Measurements from ENCODE around the gene GPRC5D. TPM values are rescaled to one million over a fixed set of nuclear protein-coding genes. Genes with fewer than 3 reads are reported as not detected.

GPRC5D gene
- total RNA-seq, 1 donor from 2014 or later = not detected

- DNase-seq = no peak
- intact Hi-C loops (cut with DNase I) = loop anchor here (5.0 kb wide), 2 partner anchors 63 to 293 kb away; no protein-coding TSS in a partner anchor
- no peak for ATAC-seq (ENCODE audit: poor library complexity)
Measured at GRCh38 chr12:12918781-12919389, 33.1 kb downstream of the GPRC5D start.

GRCh38 chr12:12917517-12917916 is 34.5 kb downstream of the GPRC5D start:
- no peak for DNase-seq
- intact Hi-C loops (cut with DNase I) = loop anchor here (5.0 kb wide), 2 partner anchors 65 to 295 kb away; no protein-coding TSS in a partner anchor
- no peak for ATAC-seq (ENCODE audit: poor library complexity)

DNA sequence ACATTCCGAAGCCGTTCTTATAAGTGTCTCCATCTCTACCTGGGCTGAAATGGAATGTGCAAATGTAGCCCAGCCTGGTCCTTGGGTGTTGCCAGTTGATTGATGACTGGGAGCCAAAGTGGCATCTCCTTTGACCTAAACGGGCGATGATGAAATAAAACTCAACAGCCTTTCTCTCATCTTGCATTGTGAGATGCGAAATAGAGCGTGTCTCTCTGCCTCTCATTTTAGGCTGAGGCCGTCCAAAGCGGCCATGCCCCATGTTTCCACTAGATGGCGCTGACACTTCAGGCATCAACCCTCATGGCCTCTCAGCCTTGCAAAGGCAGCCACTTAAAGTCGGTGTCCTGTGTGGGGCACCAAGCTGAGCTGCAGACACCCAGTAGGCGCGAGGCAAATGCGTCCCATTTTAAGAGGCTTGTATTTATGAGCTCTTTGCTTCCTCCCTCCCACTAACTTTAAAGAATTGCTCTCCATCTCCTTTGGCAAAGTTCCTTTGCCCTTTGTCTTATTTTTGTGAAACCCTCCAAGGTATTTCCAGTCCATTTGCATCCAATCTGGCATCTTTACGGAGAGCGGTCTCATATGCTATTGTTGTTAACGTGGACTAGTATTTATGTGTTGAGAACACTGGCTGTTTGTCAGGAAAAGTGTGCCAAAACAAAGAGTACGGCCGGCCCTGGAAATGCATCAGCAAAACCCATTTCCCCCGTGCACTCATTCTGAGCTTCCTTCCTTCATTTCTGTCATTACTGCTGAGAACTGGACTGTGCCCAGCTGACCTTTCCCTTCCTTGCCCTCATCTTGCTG is 35.6 kb downstream of the GPRC5D start:
- DNase-seq (peak; percentile 91), ATAC-seq (ENCODE audit: poor library complexity) (peak; percentile 98)
- intact Hi-C loops (cut with DNase I) = loop anchor here (5.0 kb wide), 2 partner anchors 66 to 296 kb away; no protein-coding TSS in a partner anchor

DNA sequence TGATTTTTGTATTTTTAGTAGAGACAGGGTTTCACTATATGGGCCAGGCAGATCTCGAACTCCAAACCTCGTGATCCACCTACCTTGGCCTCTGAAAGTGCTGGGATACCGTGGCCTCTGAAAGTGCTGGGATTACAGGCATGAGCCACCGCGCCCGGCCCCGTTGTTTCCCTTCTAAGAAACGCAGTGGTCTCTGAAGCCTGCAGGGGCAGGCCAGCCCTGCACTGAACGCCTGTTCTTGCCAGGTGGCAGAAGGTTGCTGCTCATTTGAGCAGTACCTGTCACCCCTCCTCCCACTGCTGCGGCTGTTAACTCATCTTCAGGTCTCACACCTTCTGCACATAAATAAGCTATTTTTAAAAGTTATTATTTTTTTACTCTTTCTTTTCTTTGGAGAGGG is 36.3 kb downstream of the GPRC5D start:
- no peak for ATAC-seq (ENCODE audit: poor library complexity)
- no peak for DNase-seq
- intact Hi-C loops (cut with DNase I) = loop anchor here (5.0 kb wide), 2 partner anchors 67 to 297 kb away; no protein-coding TSS in a partner anchor

- no peak for ATAC-seq (ENCODE audit: poor library complexity)
- DNase-seq = no peak
- intact Hi-C loops (cut with DNase I) = no loop called here
Measured at GRCh38 chr12:12912711-12913110, 39.3 kb downstream of the GPRC5D start.

DNA sequence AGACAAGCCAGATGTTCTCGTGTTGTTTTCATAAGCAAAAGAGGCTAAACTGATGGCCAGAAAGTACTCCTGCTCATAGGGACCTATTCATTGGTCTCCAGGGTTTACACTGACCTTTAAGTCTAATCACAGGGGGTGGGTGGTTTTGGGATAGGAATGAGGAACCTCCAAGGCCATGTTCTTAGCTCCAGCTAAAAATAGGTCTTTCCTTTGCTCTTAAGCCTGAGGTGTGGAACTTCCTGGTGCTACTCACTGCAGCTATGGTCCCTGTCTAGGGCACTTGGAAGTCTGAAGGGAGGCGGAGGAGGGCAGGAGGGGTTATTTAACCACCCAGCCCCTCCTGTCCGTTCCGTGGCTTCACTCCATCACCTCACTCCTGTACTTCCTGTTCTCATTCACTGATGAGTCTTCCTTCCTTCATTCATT is 42.0 kb downstream of the GPRC5D start:
- ATAC-seq (ENCODE audit: poor library complexity) = peak; percentile 81
- intact Hi-C loops (cut with DNase I) = no loop called here

DNA sequence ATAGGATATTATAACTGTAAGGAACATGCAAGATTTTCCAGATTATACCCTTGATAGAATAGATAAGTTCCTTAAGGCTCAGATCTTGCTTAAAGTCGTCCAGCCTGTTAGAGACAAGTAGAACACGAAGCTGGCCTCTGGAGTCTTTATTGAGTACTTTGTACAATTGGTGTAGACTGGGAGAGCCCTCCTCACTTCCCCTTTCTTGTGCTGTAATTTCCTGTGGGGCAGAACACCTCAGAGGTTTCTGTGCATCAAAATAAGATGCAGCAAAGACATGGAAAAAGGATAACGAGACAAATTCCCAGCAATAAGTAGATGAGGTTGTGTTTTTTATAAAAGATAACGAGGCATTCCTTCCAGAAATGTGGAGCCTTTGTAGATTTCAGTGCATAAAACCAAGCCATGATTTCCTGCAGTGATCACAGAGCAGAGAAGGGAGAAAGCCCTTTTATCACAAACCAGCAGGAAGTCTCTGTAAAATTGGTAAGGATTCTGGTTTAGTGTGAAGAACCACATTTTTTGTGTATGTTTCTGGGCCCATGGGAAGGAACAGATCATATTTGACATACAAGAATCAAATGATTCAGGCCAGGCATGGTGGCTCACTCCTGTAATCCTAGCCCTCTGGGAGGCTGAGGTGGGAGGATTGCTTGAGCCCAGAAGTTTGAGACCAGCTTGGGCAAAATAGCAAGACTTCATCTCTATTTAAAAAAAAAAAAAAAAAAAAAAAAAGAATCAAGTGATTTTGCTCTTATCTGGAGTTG is 42.6 kb downstream of the GPRC5D start:
- ATAC-seq (ENCODE audit: poor library complexity) = peak; percentile 44
- intact Hi-C loops (cut with DNase I) = no loop called here
- DNase-seq = no peak

More for the DNA sequence above, 42.0 kb downstream of the GPRC5D start:
- no peak for DNase-seq

GRCh38 chr12:12908711-12909110 is 43.3 kb downstream of the GPRC5D start:
- no peak for DNase-seq
- ATAC-seq (ENCODE audit: poor library complexity) = no peak
- intact Hi-C loops (cut with DNase I) = no loop called here

GRCh38 chr12:12908252-12908651 is 43.7 kb downstream of the GPRC5D start:
- ATAC-seq (ENCODE audit: poor library complexity) (no peak), DNase-seq (no peak)
- intact Hi-C loops (cut with DNase I) = no loop called here

GRCh38 chr12:12907552-12907951 is 44.4 kb downstream of the GPRC5D start:
- ATAC-seq (ENCODE audit: poor library complexity) (no peak), DNase-seq (no peak)
- intact Hi-C loops (cut with DNase I) = no loop called here

- DNase-seq (no peak), ATAC-seq (ENCODE audit: poor library complexity) (no peak)
- intact Hi-C loops (cut with DNase I) = no loop called here
Measured at GRCh38 chr12:12903642-12904609, 48.0 kb downstream of the GPRC5D start.

DNA sequence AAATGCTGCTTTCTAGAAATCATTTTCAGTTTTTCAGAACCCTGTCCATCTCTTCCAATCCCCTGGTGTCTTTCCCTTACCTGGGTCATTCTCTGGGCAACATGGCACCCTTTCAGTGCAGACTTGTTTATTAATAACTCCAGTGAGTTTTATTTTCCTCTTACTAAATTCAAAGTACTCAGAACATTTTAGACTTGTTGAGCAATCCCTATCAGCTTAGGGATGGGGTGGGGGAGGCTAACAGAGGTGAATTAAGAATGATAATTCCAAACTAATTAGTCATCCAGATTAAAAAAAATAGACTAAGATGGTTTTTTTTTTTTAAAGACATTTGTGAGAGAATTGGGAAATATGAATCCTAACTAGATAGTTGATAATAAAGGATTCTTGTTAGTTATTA is 49.9 kb downstream of the GPRC5D start:
- DNase-seq = no peak
- ATAC-seq (ENCODE audit: poor library complexity) = peak; percentile 47
- intact Hi-C loops (cut with DNase I) = no loop called here

GRCh38 chr12:12901158-12901791 is 50.7 kb downstream of the GPRC5D start:
- ATAC-seq (ENCODE audit: poor library complexity) (peak; percentile 84), DNase-seq (no peak)
- intact Hi-C loops (cut with DNase I) = no loop called here

- ATAC-seq (ENCODE audit: poor library complexity) = no peak
- intact Hi-C loops (cut with DNase I) = no loop called here
- DNase-seq = no peak
Measured at GRCh38 chr12:12900786-12901157, 51.2 kb downstream of the GPRC5D start.

- no peak for DNase-seq
- intact Hi-C loops (cut with DNase I) = no loop called here
- ATAC-seq (ENCODE audit: poor library complexity) = peak; percentile 55
Measured at GRCh38 chr12:12899530-12900380, 52.2 kb downstream of the GPRC5D start.

DNA sequence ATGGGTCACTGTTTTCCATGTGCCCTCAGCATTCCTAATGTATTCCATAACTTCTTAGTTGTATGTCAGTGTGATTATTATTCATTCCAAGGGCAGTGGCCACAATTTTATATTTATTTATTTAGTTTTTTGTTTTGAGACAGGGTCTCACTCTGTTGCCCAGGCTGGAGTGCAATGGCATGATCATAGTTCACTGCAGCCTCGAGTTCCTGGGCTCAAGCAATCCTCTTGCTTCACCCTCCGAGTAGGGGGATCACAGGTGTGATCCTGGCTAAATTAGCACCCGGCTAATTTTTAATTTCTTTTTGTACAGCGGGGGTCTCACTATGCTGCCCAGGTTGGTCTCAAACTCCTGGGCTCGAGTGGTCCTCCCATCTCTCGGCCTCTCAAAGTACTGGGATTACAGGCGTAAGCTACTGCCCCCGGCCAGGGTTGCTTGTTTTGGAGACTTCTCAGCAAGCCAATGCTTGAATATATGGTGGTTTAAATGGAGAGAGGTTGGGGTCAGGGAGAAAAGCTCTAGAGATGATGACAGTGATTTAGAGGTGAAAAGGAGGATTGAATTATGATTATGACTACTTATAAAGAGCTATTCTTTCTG is 53.0 kb downstream of the GPRC5D start:
- ATAC-seq (ENCODE audit: poor library complexity) (no peak), DNase-seq (no peak)
- intact Hi-C loops (cut with DNase I) = no loop called here
